HG02571 (cell line): ENCODE data around the gene PRKN.
"Not testable (repeated sequence)": the region's sequence is repeated elsewhere in the genome, so short reads cannot be mapped to it uniquely, and the experiment has no call there.

ENCODE experiments used
- ATAC-seq: cut with Tn5 transposase; IDR thresholded peaks from one replicate; pipeline ENCODE4 v1.9.1; 2021; ENCODE audit warnings: mild to moderate bottlenecking, moderate library complexity; ENCODE audit not compliant: unreplicated experiment

PRKN gene

DNA sequence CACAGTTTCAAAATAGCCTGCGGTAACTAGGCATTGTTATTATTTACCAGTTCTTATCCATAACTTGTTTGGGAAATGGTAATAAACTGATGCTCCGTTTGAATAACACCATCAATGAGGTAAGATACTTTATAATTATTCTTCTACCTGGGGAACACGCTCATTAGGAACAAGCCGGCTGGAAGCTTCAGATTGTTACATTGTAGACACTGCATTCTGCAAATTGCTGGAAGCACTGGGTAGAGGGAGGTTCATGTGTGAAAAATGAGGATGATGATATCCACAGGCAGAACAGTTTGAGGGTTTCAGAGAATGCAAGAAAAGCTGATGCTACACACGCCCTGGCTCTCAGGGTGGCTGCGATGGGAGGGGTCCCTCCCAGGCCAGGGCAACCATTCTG is 893.1 kb downstream of the PRKN start:
- no peak for ATAC-seq

DNA sequence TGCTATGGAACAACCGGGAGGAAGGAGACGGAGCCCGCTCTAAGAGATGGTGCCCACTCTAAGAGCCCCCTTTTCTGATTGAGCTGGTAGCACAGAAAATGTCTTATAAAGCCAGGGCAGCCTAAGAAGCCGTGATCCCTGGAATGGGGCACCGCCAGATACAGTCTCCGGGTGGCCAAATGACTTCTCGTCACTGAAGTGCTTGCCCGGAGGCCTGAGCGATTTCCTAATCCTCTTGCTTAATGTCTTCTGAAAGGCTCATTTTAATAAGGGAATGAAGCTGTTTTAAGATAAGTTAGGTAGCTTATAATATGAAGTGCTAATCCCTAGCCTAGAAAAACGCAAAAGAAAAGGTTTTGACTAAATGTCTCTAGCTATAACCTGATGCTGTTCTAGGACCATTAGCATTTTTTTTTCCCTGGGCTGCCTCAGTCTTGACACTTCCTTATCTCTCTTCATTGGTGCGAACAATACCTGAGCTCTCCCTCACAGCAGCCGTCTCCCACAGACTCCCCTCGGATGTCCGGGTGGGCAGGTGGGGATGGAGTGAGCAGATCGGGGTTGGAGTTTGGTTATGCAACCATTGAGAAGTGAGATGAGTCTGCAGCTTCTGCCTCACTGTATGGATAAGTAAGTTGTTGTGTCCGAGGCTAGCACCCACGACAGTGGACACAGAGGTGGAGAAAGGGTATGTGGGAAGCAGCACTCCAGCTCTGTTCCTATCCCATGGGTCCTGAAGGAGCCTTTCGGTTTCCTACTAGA is 894.3 kb downstream of the PRKN start:
- ATAC-seq = no peak

DNA sequence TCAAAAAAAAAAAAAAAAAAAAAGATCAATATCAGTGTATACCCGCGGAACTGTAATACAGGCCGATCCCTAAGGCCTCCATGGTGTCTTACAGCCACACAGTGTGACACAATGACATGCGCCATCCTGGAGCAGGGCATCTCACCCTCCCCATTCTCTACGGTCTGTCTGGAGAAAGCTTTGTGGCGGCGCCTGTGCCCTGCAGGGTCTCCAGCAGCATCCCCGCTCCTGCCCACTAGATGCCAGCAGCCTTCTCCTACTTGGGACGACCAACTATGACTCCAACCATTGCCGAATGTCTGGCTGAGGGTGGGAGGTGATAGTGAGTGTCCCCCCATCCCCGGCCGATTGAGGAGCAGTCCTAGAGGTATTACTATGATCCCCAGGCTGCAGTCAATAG is 894.9 kb downstream of the PRKN start:
- ATAC-seq = no peak

DNA sequence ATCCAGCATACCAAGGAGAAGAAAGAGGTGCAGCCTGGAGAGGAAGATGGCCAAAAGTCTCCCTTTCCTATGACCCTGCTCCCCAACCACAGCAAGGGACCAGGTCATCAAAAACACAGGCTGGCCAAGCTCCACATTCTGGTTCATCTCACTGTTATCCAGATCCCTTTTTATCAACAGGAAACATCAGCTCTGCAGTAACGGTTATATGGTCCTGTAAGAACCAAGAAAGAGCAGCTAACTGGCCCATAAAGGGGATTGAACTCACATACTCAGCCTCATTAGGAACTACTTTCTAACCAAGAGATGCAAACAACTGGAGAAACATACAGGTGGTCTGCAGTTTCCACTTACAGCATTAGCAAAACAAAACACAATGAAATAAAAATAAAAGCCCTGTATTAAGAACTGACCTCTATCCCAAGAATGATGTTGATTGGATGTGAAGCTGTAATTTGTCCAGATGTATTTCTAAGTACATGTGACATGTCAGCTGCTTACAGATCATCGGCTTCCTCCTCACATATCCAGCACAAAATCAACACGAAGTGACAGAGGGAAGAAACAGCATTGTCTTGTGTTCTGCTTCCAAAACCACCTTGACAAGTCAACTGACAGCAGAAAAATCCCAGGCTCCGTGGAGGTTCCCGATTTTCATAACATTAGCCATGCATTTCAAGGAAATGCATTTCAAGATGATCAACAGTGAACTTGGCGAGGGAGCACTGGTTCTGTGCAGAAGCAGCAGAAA is 896.5 kb downstream of the PRKN start:
- ATAC-seq = no peak

DNA sequence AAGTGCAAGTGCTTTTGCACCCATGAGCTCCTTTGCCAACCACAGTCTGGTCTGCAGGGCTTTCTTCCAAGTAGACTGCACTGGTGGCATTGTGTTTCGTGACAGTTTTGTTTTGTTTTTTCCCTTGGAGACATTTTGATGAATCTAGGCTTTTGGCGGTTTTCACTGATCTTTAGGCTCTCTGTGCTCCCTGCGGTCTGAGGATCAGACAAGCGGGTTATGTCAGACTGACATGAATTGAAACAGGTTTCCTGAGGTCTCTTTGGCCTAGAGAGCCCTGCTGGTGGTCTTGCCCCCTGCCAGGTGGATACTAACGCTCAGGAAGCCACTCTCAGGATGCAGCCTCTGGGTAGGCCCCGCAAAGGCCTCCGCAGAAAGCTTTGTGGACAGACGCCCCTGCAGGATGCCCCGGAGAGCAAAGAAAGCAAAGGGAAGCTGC is 898.3 kb downstream of the PRKN start:
- no peak for ATAC-seq

DNA sequence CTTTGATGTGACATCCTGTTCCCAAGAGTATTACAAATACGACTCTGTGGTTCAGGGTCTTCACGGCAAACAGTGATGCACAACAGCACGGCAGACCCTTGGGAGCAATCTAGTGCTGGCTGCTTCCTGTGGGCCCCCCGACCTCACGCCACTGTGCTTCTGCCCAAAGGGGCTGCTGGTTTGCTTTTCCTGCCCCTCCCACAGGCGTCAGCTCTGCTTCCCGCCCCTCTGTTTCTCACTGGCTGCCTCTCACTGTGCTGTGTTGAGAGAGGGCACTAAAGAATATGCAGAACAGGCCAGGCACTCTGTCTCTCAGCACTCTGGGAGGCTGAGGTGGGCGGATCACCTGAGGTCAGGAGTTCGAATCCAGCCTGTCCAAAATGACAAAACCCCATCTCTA is 899.2 kb downstream of the PRKN start:
- no peak for ATAC-seq

DNA sequence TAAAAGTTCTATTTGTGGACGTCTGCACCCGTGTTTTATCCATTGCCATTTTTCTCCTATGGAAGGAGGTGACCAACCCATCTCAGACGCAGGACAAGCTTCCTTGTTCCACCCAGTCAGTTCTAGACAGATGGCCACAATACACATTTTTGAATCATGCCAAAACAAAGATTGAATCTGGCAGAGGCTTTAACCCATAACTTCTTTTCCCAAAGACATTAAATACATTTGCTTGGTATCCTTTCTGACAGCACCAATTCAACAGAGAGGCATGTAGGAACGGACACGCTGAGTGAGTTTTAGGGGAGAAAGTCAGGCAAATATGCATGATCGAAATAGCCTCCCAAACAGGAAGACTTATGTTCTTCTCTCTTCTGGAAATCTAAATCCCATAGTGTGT is 901.1 kb downstream of the PRKN start:
- ATAC-seq = no peak

DNA sequence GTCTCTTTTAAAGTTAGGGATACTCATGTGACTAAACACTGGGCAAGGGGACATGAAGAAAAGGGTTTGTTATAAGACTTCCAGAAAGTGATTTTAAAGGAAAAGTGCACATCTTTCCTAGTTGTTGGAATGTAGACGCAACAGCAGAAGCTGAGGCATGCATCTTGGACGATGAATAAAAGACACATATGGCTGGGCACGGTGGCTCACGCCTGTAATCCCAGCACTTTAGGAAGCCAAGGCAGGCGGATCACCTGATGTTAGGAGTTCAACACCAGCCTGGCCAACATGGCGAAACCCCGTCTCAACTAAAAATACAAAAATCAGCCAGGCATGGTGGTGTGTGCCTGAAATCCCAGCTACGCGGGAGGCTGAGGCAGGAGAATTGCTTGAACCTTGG is 905.4 kb downstream of the PRKN start:
- ATAC-seq = not testable (repeated sequence)

DNA sequence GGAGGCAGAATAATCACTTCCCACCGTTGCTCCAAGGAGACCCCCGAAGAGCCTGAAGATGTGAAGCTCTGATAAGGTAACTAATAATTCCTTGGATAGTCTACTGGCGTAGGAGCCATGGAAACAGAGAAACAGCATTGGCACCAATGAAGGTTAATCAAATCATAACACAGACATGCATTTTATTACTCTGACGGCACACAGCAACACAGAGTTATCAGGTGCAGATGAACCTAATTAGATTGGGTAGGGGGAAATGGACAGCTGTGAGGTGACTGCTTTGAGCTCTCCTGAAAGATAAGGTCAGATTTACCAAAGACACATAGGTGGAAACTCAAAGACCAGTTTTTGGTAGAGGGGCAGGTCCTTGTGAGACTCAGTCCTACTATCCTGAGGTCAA is 909.7 kb downstream of the PRKN start:
- ATAC-seq = no peak

DNA sequence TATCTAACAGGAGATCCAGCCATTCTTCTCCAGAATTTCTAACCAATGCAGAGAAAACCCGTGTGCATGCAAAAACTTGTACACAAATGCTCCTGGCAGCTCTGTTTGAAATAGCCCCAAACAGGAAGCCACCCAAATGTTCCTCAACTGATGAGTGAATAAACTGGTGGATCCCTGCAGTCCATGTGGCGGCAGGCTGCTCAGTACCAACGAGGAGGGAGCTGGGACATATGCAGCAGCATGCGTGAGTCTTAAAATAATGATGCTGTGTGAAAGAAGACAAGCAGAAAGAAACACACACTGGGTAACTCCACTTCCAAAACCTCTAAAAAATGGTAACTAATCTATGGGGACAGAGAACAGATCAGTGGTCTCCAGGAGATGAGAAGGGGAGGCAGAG is 911.6 kb downstream of the PRKN start:
- no peak for ATAC-seq

DNA sequence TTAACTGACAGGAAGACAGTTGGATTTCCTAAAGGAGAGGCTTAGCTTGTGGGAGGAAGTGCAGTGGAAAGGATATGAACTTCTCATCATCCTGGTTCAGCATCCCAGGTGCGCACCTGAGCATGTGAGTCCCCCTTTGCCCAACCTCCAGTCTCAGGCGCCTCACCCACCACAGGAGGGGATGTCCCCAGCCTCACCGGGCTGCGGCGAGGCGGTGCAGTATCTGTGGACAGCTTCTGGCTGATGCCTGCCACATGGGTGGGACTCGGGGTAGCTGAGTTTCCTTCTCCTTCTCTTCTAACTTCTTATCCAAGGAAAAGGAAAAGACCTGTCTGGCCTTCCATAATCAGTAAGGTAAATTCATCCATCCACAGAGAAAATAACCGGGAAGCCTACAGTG is 914.4 kb downstream of the PRKN start:
- ATAC-seq = no peak

DNA sequence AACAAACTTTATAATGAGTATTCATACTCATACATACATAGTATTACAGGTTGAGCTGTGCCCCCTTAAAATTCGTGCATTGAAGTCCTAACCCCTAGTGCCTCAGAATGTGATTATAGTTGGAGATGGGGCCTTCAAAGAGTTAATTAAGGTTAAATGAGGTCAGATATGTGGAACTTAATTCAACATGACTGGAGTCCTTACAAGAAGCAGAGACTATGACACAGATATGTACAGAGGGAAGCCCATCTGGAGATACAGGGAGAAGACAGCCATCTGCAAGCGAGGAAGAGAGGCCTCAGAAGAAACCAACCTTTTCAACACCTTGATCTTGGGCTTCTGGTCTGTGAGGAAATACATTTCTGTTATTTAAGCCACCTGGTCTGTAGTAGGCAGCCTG is 917.6 kb downstream of the PRKN start:
- no peak for ATAC-seq

DNA sequence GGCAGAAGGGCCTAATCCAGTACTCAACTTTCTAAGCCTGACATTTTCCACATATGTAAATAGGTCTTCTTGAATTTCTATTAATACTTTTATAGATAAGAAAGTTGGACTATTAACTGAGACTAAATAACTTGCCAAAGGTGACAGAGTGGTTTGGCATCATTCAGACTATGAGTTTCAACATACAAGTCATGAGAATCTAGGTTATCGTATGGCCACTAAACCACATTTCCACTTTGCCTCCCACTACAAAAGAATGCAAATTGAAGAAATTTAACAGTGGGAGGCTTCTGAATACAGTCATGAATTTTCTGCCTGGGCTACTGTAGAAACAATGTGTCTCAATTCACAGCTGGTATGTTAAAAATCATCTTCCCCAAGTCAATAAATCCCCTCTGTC is 922.7 kb downstream of the PRKN start:
- no peak for ATAC-seq

DNA sequence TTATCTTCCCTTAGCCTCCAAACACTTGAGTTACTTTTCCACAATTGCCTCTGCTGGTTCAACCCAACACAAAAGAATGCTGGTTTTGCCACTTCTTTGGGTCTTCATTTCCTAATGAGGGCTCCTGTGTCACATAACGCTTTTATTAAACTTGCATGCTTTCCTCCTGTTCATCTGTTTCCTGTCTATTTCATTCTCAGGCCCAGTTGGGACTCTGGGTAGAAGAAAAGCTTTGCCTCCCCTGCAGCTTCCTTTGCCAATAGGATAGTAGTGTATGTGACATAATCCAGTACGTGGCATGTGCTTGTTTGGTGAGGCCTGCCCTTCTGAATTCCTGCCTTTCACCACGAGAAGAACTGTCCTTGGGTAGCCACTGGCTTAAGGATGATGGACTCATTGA is 924.4 kb downstream of the PRKN start:
- ATAC-seq = no peak

DNA sequence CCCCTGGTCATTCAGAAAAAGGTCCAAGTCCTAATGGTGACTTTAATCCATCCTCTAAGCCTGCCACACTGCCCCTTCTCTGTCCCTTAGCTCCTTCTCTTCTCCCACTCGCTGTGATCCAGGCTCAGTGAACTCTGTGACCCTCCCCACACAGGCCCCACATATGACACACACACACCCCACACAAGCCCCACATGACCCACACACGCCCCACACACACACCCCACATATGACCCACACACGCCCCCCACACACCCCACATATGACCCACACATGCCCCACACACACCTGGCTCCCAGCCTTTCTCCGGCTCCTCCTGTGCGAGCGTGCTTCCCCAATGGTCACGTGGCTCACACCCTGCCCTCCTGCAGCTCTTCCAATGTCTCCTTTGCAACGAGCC is 925.3 kb downstream of the PRKN start:
- ATAC-seq = no peak

DNA sequence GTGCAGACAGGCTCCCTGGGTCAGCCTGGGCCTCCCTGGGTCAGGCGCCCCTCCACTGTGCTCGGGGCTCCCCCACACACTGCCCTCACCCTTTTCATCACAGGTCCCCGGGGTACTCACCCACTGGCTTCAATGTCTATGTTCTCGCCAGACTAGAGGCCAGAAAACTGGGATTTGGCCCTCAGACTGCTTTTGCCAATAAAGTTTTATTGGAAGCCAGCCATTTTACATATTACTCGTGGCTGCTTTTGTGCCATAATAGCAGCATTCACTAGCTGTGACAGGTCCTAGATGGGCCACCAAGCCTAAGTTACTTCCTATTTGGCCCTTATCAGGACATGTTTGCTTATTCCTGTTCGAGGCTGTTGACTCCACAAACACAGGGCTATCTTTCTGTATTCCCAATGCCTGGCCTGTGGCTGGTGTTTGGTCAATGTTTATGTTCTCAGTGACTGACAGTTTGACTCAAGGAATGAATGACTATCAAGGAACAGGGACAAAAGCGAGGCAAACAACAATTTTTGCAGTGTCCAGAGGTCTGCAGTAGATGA is 928.6 kb downstream of the PRKN start:
- ATAC-seq = no peak

DNA sequence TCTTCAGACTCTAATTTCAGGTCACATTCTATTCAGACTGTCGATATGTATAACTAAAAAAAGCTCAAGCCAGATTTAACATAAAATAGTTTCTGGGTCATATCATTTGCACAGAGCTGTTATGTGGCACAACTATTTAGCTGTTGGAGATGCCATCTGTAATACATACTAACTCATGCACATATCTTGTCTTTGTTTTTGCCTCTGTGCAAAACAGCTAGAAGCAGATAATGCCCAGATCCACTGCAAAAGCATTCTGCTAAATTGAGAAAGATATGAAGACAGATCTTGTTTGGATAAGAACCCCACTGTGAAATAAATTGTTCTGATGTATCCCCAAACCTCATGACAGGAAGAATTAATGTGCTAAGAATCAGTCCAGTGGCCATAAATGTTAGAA is 930.9 kb downstream of the PRKN start:
- no peak for ATAC-seq

DNA sequence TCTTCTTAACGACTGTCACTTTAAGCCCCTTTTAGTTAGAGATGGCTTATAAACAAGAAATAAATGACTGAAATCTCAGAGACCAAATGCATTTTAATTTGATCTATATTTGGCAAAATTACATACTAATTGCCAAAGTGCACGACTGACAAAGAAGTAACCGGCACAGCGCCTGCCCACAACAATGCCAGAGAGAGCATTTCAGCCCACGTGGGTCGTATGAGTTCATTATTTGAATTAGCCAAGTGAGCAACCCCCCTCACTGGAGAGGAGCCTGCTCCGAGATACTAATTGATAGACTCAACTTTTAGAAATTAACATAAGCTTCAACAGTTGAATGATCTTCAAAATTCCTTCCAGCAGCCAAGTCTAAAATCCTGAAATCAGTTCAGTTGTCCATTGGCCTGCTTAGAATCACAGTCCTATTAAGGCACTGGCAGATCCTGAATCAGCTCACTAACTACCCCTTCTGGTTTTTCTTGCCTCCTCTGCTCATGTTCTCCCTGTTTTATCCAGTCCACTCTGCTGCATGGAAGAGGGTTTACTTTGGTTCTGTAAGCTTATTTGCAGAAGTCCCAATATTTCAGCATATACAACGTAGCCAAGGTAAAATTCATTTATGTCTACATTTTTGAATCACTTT is 934.6 kb downstream of the PRKN start:
- no peak for ATAC-seq

DNA sequence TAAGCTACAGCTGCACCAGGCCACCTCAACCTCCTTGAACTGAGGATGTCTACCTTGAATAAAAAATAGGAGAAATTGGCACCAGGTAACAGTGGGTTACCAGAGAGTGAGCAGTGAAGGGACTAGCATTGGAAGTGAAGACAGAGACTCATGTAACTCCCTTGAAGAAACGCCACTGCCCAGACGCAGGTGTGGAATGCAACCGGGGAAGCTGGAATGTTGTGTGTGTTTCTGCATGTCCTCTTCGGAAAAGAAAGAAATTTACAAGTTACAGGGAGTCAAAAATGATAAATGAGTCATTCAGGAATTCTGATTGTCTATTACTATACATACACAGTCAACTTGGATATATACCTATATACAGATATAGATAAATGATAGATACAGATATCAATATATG is 939.0 kb downstream of the PRKN start:
- no peak for ATAC-seq

DNA sequence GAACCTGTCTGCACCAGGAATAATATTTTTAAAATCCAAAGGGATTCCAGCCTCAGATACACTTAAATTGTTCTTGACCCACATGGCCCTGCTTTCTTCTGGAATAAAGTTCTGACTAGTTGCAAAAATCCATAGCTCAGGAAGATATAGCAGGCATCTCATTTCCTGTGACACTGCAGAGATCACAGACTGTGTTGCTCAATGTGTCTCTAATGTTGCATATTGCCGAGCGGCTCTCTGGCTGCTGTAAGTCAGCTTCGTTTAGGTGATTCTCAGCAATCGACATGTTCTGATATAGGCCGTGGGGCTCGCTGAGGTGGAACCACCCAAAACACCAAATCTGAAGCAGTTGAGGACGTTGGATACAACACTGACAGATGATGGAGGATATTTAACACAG is 955.4 kb downstream of the PRKN start:
- ATAC-seq = no peak

DNA sequence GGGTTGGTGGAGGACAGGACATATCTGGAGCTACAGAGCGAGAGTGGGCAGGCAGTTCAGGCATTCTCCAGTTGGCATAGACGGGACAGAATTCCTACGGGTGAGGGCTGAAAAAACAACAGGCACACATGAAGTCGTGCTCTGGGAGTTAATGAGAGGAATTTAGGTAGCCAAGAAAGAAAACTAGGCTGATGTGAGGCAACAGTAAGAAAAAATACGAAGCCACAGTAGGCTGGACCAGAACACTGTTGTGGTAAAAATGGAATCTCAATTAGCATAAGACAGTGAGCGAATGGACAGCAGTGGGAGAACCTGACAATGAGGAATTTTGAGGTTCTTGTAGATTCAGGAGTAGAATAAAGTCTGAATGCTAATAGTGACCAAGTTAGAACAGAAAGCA is 965.6 kb downstream of the PRKN start:
- no peak for ATAC-seq

DNA sequence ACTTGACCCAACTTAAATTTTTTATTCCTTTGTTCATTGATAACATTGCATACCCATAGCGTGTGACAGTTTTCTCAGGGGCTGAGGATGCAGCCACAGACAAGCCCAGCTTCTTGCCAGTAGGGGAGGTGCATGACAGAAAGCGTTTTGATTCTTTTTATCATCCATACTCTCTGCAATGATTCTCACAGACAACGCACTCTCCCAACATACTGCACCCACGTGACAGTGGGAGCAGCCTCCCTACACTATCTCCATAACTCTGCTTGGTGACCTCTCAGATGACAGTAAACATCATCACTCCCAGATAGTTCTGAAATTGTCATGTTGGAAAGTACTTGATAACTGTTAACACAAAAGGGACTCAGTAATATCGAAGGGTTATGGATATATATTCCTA is 972.5 kb downstream of the PRKN start:
- no peak for ATAC-seq
